ENCODE measurements around the gene OPRL1.

OPRL1 gene

GRCh38 chr20:64080013-64080812 is at the start of gene OPRL1:
Gene OPRL1 (plus strand): TSS chr20:64080082. CDS start chr20:64092721, 12,639 bp downstream.
- POLR2A ChIA-PET (ENCODE audit: low non-redundant PET), result no interaction called here
- CTCF ChIA-PET, result interaction anchor here (0.6 to 6.6 kb wide), 8 partner anchors 8 to 995 kb away, joined by 3 to 59 read pairs (median 6); no protein-coding TSS in a partner anchor
- TF ChIP-seq CTCF (conservative IDR thresholded peaks at IDR 0.05; ENCODE audit: low read depth), result no peak
- peak; percentile 69 for DNase-seq (ENCODE audit: low spot score)
- H3K27ac ChIP-seq, result peak within 1 kb of the TSS; percentile 77

- no peak for TF ChIP-seq CTCF (conservative IDR thresholded peaks at IDR 0.05; ENCODE audit: low read depth)
- CTCF ChIA-PET, result interaction anchor here (0.7 kb wide), 1 partner anchor 8 kb away, joined by 3 read pairs; no protein-coding TSS in a partner anchor
- POLR2A ChIA-PET (ENCODE audit: low non-redundant PET), result interaction anchor here (0.6 kb wide), 1 partner anchor 14 kb away, joined by 3 read pairs; no protein-coding TSS in a partner anchor
- DNase-seq (ENCODE audit: low spot score), result no peak
- peak overlapping the region; percentile 13 for H3K27ac ChIP-seq
Measured at GRCh38 chr20:64030371-64031134, 49.3 kb upstream of the OPRL1 start.

- CTCF ChIA-PET, result interaction anchor here (0.5 kb wide), 1 partner anchor 31 kb away, joined by 3 read pairs; no protein-coding TSS in a partner anchor
- H3K27ac ChIP-seq, result peak overlapping the region; percentile 33
- TF ChIP-seq CTCF (conservative IDR thresholded peaks at IDR 0.05; ENCODE audit: low read depth), result no peak
- no peak for DNase-seq (ENCODE audit: low spot score)
- POLR2A ChIA-PET (ENCODE audit: low non-redundant PET), result no interaction called here
Measured at GRCh38 chr20:64031822-64032314, 48.0 kb upstream of the OPRL1 start.

- TF ChIP-seq CTCF (conservative IDR thresholded peaks at IDR 0.05; ENCODE audit: low read depth), result no peak
- H3K27ac ChIP-seq, result peak overlapping the region; percentile 33
- ChIA-PET CTCF (interaction anchor here (0.6 to 1.0 kb wide), 2 partner anchors 19 to 24 kb away, joined by 3 to 4 read pairs; no protein-coding TSS in a partner anchor), POLR2A (ENCODE audit: low non-redundant PET) (no interaction called here)
- no peak for DNase-seq (ENCODE audit: low spot score)
Measured at GRCh38 chr20:64032706-64033624, 46.9 kb upstream of the OPRL1 start.

GRCh38 chr20:64033981-64034493 is 45.8 kb upstream of the OPRL1 start:
- POLR2A ChIA-PET (ENCODE audit: low non-redundant PET), result interaction anchor here (0.7 kb wide), 1 partner anchor 29 kb away, joined by 6 read pairs; the partner anchor contains the start of gene TCEA2
- no peak for TF ChIP-seq CTCF (conservative IDR thresholded peaks at IDR 0.05; ENCODE audit: low read depth)
- CTCF ChIA-PET, result interaction anchor here (0.9 kb wide), 1 partner anchor 36 kb away, joined by 5 read pairs; no protein-coding TSS in a partner anchor
- peak overlapping the region; percentile 33 for H3K27ac ChIP-seq
- no peak for DNase-seq (ENCODE audit: low spot score)

All from RWPE1 (cell line).